ENCODE measurements around the gene GBP3.

GBP3 gene, protein sequence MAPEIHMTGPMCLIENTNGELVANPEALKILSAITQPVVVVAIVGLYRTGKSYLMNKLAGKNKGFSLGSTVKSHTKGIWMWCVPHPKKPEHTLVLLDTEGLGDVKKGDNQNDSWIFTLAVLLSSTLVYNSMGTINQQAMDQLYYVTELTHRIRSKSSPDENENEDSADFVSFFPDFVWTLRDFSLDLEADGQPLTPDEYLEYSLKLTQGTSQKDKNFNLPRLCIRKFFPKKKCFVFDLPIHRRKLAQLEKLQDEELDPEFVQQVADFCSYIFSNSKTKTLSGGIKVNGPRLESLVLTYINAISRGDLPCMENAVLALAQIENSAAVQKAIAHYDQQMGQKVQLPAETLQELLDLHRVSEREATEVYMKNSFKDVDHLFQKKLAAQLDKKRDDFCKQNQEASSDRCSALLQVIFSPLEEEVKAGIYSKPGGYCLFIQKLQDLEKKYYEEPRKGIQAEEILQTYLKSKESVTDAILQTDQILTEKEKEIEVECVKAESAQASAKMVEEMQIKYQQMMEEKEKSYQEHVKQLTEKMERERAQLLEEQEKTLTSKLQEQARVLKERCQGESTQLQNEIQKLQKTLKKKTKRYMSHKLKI

DNA sequence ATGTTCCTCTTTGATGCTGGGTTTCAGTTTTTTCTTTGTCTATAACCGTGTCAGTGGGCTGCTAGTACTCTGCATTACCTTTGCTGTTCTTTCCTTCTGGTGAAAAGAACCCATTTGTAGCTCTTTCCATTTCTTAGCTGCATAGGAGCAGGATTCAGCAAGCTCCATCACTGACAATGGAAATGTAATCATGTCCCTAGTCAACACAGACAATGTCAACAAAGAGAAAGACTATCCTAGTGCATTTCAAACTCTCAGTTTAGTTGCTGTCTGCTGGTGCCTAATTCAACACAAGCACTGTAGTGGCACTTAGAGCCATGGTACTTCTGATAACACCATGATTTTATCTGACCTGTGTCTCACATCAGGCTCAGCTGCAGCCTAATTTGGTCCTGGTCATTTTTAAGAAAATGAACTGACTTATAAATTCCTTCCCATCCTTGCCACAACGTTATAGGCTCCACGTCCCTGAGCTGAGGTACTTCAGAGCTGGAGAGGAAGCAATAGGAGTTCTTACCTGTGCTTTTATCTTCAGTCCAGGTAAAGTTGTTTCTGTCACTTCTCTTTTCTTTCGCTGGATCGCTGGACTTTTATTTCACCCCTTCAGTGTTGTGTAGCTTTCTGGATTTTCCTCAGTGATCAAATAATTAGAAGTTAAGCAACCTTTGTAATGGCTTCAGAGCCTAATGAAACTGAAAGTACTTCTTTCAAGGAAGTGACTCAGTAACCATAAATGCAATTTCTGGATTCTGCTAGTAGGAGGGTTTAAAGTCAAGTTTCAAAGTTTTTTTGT is at the start of gene GBP3:
GBP3 (minus strand) TSS at position 700 of the 793 bp plus-strand sequence. CDS start 2,145 bp downstream, outside the sequence.
- no peak within 1 kb of the TSS for H3K27ac ChIP-seq
- TF ChIP-seq, protein P1, sequence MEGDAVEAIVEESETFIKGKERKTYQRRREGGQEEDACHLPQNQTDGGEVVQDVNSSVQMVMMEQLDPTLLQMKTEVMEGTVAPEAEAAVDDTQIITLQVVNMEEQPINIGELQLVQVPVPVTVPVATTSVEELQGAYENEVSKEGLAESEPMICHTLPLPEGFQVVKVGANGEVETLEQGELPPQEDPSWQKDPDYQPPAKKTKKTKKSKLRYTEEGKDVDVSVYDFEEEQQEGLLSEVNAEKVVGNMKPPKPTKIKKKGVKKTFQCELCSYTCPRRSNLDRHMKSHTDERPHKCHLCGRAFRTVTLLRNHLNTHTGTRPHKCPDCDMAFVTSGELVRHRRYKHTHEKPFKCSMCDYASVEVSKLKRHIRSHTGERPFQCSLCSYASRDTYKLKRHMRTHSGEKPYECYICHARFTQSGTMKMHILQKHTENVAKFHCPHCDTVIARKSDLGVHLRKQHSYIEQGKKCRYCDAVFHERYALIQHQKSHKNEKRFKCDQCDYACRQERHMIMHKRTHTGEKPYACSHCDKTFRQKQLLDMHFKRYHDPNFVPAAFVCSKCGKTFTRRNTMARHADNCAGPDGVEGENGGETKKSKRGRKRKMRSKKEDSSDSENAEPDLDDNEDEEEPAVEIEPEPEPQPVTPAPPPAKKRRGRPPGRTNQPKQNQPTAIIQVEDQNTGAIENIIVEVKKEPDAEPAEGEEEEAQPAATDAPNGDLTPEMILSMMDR (conservative IDR thresholded peaks at IDR 0.05): no peak
- no peak for TF ChIP-seq ZFX (IDR thresholded peaks at IDR 0.05)

DNA sequence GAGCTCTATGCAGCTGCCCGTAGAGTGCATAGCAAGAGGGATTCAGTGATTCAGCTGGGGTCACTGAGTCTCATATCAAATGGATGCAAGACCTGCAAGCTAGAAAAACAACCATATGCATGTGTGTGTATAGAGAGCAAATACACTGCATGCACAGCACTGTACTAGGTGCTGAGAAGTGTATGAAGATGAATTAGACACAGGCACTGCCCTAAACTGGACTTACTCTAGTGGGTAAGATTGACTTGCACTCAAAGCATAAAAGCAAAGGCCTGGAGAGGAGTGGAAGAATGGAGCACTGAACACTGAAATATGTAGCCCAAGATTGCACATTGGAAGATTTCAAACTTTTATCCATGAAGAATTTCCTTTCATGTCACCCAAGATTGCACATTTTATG is 47.8 kb upstream of the GBP3 start:
- no peak overlapping the region for H3K27ac ChIP-seq
- TF ChIP-seq, protein P1 (conservative IDR thresholded peaks at IDR 0.05): no peak
- no peak for TF ChIP-seq ZFX (IDR thresholded peaks at IDR 0.05)

GRCh38 chr1:89069951-89070350 is 47.3 kb upstream of the GBP3 start:
- TF ChIP-seq, protein P1 (conservative IDR thresholded peaks at IDR 0.05): no peak
- H3K27ac ChIP-seq: no peak overlapping the region

DNA sequence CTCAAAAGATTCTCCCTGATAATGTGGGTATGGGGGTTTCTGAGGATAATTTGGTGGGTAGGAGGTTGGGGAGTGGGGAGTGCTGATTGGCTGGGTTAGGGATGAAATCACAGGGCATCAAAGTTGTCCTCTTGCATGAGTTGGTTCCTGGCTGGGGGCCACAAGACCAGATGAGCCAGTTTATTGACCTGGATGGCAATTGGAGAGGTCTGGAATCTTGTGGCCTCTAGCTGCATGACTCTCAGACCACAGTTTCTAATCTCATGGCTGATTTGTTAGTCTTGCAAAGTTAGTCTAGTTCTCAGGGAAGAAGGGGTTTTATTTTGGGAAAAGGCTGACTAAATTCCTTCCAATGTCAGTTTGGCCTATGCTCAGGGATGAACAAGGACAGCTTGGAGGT is 45.6 kb upstream of the GBP3 start:
- H3K27ac ChIP-seq: no peak overlapping the region

DNA sequence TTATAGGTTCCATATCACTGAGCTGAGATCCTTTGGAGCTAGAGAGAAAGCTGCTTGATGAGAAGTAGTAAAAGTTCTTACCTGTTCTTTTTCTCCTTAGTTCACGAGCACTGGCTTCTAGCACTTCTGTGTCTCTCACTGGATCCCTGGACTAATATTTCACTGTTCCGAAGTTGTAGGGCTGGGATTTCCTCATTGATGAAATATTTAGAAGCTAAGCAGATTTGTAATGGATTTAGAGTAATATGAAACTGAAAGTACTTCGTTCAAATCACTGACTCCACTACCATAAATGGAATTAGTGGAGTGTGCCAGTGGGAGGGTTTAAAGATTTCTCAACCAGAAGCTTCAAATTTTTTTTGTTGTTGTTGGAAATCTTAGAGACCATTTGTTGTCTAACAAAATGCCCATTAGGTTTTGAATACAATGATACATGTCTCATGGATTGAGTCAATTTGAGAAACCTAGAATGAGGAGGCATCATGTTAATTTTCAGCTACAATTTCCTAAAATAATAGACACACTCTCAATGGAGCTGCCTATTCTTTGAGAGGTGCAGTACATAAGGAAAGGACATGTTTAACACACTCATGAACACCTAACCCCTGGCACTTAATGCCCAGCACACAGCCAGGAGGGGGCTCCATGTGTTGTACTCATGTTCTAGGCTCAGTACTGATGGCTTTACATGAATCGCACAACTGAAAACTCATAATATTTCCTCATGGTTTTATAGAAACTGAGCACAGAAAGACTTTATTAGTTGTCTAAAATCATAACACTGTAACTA is 42.6 kb upstream of the GBP3 start, which contains the start of gene GBP1:
GBP1 (minus strand) TSS at position 130 of the 790 bp plus-strand sequence. CDS start 1,974 bp downstream, outside the sequence.
- no peak within 1 kb of the TSS for H3K27ac ChIP-seq
- TF ChIP-seq, protein P1 (conservative IDR thresholded peaks at IDR 0.05): no peak
- TF ChIP-seq ZFX (IDR thresholded peaks at IDR 0.05): no peak

More for the DNA sequence above, 45.6 kb upstream of the GBP3 start:
- no peak for TF ChIP-seq ZFX (IDR thresholded peaks at IDR 0.05)
- TF ChIP-seq, protein P1 (conservative IDR thresholded peaks at IDR 0.05): no peak

GRCh38 chr1:89064632-89065031 is 42.0 kb upstream of the GBP3 start:
- H3K27ac ChIP-seq: no peak overlapping the region
- TF ChIP-seq, protein P1 (conservative IDR thresholded peaks at IDR 0.05): no peak
- TF ChIP-seq ZFX (IDR thresholded peaks at IDR 0.05): no peak
